ENCODE results near the gene TRPV4. TPM values are rescaled to one million over a fixed set of nuclear protein-coding genes. Genes with fewer than 3 reads are reported as not detected.

TRPV4 gene
- polyA plus RNA-seq, 1 of the 3 experiments (the other 2 are of a cell fraction): 5.2 TPM

GRCh38 chr12:109824731-109825130, 8.5 kb downstream of the TRPV4 start (continued):
- no peak for TF ChIP-seq ZBTB33 (IDR thresholded peaks at IDR 0.05; ENCODE audit: borderline replicate concordance, low read depth)
- no peak for TF ChIP-seq RFX5 (IDR thresholded peaks at IDR 0.05; ENCODE audit: low read length)
- TF ChIP-seq TAF1 (IDR thresholded peaks at IDR 0.05; ENCODE audit: borderline replicate concordance, low read depth, low read length): no peak
- no peak for TF ChIP-seq SIN3A (IDR thresholded peaks at IDR 0.05; ENCODE audit: borderline replicate concordance, low read depth, low read length)
- no peak for TF ChIP-seq TCF12 (IDR thresholded peaks at IDR 0.05)

DNA sequence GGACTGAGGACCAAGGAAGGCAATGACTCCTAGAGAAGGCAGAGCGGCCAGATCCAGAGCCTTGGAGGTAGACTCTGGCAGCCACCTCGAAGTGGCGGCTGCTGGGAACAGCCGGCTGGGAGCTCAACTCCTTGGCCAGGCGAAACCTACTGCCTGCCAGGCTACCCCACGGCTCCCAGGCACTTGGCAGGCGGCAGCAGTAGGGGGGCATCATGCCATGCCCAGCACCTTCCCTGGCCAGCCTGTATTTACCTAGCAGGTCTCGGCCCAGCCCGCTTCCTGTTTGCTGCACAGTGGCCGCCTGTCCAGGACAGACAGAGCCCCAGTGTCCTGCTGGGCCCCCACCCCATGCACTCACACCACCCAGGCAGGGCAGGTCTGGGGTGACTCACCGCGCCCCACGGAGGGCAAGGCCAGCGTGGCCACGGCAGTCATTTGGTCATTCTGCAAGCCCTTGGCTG, 10.2 kb downstream of the TRPV4 start:
- H2AFZ ChIP-seq (ENCODE audit: low read depth): no peak overlapping the region
- H3K4me2 ChIP-seq: no peak overlapping the region
- no peaks in the 10 kb centered on the region for H3K79me2 ChIP-seq (ENCODE audit: insufficient read depth)
- no peaks in the 10 kb centered on the region for H3K9me3 ChIP-seq
- no peaks in the 10 kb centered on the region for H4K20me1 ChIP-seq (ENCODE audit: insufficient read depth)
- CTCF ChIA-PET: interaction anchor here (0.6 to 1.3 kb wide), 4 partner anchors 17 to 48 kb away, joined by 3 read pairs; no protein-coding TSS in a partner anchor
- H3K9me2 ChIP-seq: no peaks in the 10 kb centered on the region
- POLR2A ChIA-PET: no interaction called here
- H3F3A ChIP-seq (replicated peaks; ENCODE audit: insufficient read depth): no peaks in the 10 kb centered on the region
- no peak for TF ChIP-seq RCOR1 (IDR thresholded peaks at IDR 0.05; ENCODE audit: low read length)
- TF ChIP-seq, protein P1, sequence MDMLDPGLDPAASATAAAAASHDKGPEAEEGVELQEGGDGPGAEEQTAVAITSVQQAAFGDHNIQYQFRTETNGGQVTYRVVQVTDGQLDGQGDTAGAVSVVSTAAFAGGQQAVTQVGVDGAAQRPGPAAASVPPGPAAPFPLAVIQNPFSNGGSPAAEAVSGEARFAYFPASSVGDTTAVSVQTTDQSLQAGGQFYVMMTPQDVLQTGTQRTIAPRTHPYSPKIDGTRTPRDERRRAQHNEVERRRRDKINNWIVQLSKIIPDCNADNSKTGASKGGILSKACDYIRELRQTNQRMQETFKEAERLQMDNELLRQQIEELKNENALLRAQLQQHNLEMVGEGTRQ (IDR thresholded peaks at IDR 0.05; ENCODE audit: borderline replicate concordance, low read depth, low read length): no peak
- no peak for TF ChIP-seq GATA2 (CRISPR knock-in tag; IDR thresholded peaks at IDR 0.05)
- TF ChIP-seq, protein P2, sequence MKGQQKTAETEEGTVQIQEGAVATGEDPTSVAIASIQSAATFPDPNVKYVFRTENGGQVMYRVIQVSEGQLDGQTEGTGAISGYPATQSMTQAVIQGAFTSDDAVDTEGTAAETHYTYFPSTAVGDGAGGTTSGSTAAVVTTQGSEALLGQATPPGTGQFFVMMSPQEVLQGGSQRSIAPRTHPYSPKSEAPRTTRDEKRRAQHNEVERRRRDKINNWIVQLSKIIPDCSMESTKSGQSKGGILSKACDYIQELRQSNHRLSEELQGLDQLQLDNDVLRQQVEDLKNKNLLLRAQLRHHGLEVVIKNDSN (IDR thresholded peaks at IDR 0.05; ENCODE audit: borderline replicate concordance, low read depth): no peak
- TF ChIP-seq, protein P3, sequence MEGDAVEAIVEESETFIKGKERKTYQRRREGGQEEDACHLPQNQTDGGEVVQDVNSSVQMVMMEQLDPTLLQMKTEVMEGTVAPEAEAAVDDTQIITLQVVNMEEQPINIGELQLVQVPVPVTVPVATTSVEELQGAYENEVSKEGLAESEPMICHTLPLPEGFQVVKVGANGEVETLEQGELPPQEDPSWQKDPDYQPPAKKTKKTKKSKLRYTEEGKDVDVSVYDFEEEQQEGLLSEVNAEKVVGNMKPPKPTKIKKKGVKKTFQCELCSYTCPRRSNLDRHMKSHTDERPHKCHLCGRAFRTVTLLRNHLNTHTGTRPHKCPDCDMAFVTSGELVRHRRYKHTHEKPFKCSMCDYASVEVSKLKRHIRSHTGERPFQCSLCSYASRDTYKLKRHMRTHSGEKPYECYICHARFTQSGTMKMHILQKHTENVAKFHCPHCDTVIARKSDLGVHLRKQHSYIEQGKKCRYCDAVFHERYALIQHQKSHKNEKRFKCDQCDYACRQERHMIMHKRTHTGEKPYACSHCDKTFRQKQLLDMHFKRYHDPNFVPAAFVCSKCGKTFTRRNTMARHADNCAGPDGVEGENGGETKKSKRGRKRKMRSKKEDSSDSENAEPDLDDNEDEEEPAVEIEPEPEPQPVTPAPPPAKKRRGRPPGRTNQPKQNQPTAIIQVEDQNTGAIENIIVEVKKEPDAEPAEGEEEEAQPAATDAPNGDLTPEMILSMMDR (IDR thresholded peaks at IDR 0.05): no peak
- no peak for TF ChIP-seq RXRA (IDR thresholded peaks at IDR 0.05; ENCODE audit: borderline replicate concordance, low read depth)
- no peak for TF ChIP-seq FOXM1 (IDR thresholded peaks at IDR 0.05; ENCODE audit: low read depth)
- TF ChIP-seq TEAD4 (IDR thresholded peaks at IDR 0.05; ENCODE audit: borderline replicate concordance, insufficient read depth): no peak
- TF ChIP-seq, protein P4, sequence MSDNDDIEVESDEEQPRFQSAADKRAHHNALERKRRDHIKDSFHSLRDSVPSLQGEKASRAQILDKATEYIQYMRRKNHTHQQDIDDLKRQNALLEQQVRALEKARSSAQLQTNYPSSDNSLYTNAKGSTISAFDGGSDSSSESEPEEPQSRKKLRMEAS (IDR thresholded peaks at IDR 0.05; ENCODE audit: low read depth): no peak
- 93% methylated on average over 3 of the region's 15 CpGs for WGBS (ENCODE audit: low lambda C conversion rate)
- H3K4me3 ChIP-seq (ENCODE audit: low read depth in 2 of 2, low read length in 1 of 2): no peak overlapping the region
- H3K27ac ChIP-seq (ENCODE audit: low read depth in 2 of 2, low read length in 1 of 2): no peak overlapping the region
- H3K27me3 ChIP-seq (ENCODE audit: insufficient read depth): no peaks in the 10 kb centered on the region
- no peak for DNase-seq
- H3K4me1 ChIP-seq (ENCODE audit: control insufficient read depth in 1 of 2, insufficient read depth in 2 of 2, low read depth in 1 of 2, low read length in 1 of 2): peaks cover 0 to 2% of the 10 kb centered on the region in 2 experiments; a peak in 1 of 4 replicates
- no peaks in the 10 kb centered on the region for H3K36me3 ChIP-seq (replicated peaks in 1 of 2; ENCODE audit: control insufficient read depth in 1 of 2, insufficient read depth in 2 of 2, low read length in 1 of 2)
- H3K9ac ChIP-seq: no peak overlapping the region
